ENCODE data around the gene SP1. TPM values are rescaled to one million over a fixed set of nuclear protein-coding genes. Genes with fewer than 3 reads are reported as not detected.
"Not testable (repeated sequence)": the region's sequence is repeated elsewhere in the genome, so short reads cannot be mapped to it uniquely, and the experiment has no call there.

The SP1 gene
- total RNA-seq, 1 donor from 2014 or later: 71.0 TPM

DNA sequence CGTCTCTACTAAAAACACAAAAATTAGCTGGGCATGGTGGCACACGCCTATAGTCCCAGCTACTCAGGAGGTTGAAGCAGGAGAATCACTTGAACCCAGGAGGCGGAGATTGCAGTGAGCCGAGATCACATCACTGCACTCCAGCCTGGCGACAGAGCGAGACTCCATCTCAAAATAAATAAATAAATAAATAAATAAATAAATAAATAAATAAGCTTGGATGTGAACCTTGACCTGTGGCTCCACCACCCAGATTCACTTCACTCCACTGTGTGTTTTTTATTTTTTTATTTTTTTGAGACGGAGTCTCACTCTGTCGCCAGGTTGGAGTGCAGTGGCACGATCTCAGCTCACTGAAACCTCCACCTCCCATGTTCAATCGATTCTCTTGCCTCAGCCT is 18.3 kb upstream of the SP1 start:
- not testable (repeated sequence) for ATAC-seq

DNA sequence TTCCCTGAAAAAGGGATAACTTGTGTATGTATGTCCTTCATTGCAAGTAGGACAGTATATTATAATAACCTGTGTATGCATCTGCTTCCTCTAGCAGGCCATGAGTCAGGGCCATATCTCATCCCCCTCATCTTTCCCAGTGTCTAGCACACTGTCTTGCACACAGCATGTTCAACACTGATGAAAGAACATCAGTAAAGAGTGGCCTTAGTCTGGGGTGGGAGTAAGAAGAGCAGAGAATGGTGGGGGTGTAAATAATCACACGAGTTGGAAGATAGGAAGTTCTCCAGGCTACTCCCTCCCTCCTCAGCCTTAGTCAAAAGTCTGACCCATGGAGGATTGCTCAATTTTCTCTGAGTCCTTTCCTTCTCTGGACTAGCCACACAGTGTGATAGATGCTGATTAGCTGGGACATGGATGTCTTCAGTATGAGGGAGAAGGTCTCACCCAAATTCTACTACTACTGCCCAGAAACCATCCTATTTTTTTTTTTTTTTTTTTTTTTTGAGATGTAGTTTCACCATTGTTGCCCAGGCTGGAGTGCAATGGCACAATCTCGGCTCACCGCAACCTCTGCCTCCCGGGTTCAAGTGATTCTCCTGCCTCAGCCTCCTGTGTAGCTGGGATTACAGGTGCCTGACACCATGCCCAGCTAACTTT is 14.6 kb upstream of the SP1 start:
- ATAC-seq: peak; percentile 64

DNA sequence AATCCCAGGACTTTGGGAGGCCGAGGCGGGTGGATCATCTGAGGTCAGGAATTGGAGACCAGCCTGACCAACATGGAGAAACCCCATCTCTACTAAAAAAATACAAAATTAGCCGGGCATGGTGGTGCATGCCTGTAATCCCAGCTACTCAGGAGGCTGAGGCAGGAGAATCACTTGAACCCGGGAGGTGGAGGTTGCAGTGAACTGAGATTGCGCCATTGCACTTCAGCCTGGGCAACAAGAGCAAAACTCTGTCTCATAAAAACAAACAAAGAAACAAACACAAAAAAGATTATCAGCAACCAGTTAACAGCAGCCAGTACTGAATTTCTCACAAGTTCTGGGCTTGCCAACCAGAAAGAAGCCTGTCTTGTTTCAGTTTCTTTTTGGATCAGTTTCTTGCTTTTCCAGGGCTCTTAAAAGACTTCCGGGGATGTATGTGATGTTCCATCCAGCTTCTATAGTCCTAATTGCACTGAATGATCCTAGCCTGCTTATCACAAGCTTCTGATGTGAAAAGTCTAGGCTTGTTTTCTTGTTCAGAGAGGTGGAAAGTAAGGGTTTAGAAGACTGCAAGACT is 6.3 kb upstream of the SP1 start:
- ATAC-seq: not testable (repeated sequence)

DNA sequence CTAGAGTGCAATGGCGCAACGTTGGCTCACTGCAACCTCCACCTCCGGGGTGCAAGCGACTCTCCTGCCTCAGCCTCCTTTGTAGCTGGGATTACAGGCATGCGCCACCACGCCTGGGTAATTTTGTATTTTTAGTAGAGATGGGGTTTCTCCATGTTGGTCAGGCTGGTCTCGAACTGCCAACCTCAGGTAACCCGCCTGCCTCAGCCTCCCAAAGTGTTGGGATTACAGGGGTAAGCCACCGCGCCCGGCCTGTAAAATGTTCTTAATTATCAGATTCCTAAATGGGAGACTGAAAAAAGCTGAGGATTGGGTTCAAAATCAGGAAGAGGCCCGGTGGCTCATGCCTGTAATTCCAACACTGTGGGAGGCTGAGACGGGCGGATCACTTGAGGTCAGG is 5.7 kb upstream of the SP1 start:
- ATAC-seq: not testable (repeated sequence)

DNA sequence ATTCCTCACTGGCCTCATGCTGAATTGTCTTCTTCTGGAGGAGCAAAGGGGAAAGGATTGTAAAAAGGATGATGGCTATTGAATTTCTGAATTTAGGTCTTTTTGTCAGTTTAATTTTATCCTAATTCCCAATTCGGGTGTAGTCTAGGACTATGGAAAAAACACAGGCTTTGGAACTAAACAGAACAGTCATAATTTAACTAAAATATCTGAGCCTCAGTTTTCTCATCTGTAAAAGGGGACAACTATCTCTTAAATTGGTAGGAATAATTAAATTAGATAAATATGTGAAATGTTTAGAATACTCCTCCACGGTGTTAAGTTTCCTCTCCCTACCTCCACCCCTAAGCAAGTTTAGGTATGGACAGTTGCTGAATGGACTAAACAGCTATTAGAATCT is 3.2 kb upstream of the SP1 start:
- no peak for ATAC-seq

DNA sequence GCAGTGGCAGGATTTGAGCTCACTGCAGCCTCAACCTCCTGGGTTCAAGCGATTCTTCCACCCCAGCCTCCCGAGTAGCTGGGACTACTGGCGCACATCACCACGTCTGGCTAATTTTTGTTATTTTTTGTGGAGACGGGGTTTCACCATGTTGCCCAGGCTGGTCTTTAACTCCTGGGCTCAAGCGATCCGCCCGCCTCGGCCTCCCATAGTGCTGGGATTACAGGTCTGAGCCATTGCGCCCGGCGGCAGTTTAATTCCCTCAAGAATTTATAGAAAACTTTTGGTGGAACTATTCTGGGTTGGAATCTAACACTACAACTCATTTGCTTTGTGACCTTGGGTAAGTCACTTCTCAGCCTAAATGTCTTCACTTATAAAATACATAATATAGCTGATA is 1.8 kb upstream of the SP1 start:
- ATAC-seq: no peak

DNA sequence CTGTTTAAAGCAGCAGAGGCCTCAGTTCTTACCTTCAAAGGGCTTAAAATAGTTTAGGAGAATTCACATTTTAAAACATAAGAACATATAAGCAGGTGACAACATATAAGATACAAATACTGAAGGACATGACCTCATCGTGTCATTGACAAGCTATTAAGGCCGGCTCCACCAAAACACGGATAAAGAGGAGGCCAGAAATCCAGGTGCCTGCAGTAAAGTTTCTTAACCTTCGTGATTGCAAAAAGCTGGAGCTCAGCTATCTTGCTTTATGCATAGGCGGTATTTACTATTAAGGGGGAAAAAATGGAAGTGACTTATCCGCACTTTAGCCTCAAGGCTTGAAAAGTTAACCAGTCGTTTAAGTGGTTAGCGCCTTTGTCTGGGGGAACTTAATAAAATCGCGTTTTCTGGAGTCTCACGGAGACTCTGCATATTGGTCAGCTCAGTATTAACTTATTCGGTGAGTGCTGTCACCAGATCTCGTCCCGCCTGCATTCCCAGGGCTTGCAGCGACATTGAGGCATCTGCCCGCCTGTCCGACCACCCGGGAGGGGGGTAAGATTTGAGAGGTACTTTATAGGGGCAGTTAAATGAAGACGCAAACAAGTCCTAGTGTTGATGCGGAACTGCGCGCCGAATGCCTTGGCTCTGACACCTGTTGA is 1.1 kb upstream of the SP1 start:
- no peak for ATAC-seq

DNA sequence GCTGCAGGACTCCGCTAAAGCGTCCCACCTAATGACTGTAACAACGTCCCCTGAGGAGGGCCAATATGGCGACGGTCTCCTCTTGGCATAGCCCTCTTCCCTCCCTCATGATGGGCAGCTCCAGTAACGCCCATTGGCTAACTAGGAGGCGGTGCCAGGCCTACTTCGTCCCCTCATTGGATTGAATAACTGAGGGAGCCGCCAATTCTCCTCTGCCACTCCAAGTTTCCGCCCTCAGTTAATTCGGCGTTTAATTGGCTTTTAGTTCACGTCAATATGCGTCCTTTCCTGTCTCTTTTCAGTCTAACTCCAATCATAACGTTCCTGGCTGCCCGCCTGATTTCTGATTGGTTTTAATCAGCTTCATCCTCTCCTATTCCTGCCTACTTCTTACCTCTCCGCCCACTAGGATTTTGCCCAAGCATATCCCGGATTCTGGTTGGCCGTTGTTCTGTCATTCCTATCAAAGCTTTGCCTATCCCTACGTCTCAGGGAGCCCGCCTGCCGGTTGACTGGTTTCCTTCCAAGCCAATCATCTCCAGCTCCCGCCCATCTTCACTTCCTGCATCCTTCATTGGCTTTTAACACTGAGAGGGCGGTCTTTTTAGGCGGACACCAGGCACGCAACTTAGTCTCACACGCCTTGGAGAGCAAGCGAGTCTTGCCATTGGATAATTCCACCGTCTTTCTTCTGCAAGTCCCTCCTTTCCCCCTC is 430 bp upstream of the SP1 start:
- ATAC-seq: peak; percentile 74

DNA sequence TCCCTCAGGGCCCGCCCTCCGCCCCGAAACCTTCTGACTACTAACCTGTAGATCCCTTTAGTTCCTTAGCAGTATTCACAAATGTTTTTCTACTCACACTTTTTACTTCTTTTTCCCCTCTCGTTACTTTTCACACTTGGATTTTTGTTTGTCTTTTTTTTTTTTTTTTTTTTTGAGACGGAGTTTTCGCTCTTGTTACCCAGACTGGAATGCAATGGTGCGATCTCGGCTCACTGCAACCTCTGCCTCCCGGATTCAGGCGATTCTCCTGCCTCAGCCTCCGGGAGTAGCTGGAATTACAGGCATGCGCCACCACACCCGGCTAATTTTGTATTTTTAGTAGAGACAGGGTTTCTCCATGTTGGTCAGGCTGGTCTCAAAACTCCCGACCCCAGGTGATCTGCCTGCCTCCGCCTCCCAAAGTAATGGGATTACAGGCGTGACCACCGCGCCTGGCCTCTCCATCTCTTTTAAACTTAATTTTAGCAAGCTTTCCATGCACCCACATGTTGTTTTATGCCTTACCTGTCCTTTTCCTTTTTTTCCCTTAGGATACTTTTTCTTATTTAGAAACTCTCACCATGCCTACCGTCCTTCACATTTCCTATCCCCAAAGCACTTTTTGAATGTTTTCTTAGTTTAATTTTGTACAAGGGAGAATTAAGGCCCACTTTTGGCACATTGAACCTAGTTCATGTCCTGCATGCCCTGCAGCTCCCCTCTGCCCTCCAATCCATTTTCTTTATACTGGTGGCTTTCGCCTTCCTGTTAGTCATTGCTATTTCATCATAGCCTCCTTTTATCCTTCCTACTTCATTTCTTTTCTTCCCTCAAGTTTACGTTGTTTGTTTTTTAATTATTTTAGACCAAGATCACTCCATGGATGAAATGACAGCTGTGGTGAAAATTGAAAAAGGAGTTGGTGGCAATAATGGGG is 1.1 kb downstream of the SP1 start:
- no peak for ATAC-seq

DNA sequence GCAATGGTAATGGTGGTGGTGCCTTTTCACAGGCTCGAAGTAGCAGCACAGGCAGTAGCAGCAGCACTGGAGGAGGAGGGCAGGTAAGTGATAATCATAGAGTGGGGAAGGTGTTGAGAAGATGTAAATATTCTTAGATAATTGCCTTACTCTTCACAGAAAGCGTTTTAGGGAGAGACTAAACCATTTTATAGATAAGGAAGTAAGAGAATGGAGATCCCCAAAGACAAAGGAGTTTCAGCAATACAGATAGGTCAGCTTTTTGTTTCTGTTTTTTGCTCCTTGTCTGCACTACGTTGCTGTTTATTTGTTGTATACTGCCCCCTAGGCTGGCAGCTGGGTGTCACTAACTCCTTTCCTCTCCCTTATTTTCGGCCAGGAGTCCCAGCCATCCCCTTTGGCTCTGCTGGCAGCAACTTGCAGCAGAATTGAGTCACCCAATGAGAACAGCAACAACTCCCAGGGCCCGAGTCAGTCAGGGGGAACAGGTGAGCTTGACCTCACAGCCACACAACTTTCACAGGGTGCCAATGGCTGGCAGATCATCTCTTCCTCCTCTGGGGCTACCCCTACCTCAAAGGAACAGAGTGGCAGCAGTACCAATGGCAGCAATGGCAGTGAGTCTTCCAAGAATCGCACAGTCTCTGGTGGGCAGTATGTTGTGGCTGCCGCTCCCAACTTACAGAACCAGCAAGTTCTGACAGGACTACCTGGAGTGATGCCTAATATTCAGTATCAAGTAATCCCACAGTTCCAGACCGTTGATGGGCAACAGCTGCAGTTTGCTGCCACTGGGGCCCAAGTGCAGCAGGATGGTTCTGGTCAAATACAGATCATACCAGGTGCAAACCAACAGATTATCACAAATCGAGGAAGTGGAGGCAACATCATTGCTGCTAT is 2.0 kb downstream of the SP1 start:
- peak; percentile 8 for ATAC-seq

DNA sequence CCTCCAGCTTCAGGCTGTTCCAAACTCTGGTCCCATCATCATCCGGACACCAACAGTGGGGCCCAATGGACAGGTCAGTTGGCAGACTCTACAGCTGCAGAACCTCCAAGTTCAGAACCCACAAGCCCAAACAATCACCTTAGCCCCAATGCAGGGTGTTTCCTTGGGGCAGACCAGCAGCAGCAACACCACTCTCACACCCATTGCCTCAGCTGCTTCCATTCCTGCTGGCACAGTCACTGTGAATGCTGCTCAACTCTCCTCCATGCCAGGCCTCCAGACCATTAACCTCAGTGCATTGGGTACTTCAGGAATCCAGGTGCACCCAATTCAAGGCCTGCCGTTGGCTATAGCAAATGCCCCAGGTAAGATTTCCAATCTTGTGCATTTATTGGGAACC is 3.3 kb downstream of the SP1 start:
- no peak for ATAC-seq

DNA sequence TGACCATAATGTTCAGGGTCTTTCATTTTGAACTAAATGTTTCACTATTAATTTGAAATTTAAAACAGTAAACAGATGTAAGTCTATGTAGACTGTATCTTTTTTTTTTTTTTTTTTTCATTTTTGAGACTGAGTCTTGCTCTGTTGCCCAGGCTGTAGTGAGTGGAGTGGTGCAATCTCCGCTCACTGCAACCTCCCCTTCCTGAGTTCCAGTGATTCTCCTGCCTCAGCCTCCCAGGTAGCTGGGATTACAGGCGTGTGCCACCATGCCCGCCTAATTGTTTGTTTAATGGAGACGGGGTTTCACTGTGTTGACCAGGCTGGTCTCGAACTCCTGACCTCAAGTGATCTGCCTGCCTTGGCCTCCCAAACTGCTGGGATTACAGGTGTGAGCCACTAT is 6.4 kb downstream of the SP1 start:
- not testable (repeated sequence) for ATAC-seq

DNA sequence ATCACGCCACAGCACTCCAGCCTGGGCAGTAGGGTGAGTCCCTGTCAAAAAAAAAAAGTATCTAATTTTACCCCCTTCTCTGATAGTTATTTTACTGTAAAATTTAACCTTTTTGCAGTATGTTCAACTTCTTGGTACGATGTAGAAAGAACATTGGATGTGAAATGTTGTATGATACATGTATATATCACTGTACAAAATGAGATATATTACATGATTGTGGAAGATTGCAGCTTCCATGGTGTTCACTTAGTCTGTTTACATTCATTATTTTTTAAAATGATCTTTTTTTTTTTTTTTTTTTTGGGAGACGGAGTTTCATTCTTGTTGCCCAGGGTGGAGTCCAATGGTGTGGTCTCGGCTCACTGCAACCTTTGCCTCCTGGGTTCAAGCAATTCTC is 9.0 kb downstream of the SP1 start:
- no peak for ATAC-seq

DNA sequence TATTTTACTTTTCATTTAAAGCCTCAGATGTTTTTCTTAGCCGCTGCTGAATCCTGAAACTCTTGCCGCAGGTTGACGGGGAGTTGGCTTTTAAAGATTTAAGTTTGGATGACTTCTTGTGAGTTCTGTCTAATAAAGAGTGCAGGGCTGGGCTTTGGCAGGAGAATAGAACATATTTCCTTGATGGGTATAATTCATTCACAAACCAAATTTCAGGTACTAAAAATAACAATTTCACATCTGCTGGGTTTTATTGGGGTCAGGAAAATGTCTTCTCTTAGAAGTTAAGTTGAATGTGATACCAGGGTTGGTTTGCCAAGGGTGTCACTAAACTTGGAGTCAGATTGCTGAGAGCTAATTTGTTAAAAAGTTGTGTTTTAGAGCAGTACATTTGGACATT is 9.7 kb downstream of the SP1 start:
- ATAC-seq: no peak

DNA sequence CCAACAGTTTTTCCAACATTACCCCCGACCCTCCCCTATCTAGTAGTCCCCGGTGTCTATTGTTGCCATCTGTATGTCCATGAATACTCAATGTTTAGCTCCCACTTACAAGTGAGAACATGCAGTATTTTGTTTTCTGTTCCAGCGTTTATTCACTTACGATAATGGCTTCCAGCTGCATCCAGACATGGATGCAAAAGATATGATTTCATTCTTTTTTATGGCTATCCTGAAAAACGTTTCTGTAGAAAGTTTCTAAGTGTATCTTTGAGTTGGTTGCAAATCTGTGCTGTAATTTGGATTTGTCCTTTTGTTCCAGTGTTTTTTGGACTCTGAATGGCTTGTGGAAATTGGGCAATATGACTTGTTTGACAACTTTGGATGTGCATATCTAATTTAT is 11.7 kb downstream of the SP1 start:
- peak; percentile 41 for ATAC-seq

DNA sequence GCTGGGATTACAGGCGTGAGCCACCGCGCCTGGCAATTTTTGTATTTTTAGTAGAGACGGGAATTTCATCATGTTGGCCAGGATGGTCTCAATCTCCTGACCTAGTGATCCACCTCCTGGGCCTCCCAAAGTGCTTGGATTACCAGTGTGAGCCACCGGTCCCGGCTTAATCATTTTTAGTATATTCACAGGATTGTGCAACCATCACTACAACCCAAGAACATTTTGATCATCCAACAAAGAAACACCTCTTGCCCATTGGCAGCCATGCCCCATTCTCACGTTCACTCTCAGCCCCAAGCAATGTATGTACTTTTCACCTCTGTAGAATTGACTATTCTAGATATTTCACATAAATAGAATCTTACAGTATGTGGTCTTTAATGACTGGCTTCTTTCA is 19.9 kb downstream of the SP1 start:
- no peak for ATAC-seq

DNA sequence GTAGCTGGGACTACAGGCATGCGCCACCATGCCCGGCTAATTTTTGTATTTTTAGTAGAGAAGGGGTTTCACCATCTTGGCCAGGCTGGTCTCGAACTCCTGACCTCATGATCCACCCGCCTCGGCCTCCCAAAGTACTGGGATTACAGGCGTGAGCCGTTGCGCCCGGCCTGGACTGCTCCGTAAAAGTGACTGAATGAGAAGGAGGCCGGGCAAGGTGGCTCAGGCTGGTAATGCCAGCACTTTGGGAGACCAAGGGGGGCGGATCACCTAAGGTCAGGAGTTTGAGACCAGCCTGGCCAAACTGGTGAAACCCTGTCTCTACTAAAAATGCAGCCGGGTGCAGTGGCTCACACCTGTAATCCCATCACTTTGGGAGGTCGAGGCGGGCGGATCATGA is 22.4 kb downstream of the SP1 start:
- not testable (repeated sequence) for ATAC-seq

DNA sequence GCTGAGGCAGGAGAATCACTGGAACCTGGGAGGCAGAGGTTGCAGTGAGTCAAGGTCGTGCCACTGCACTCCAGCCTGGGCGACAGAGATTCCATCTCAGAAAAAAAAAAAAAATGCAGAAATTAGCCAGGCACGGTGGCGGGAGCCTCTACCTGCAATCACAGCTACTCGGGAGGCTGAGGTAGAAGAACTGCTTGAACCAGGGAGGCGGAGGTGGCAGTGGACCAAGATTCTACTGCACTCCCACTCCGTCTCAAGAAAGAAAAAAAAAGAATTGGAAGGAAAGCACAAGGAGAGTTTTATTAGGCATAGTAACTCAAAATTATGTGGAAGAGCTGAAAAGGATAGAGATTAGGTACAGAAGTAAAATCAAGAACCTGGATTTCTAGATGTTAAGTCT is 22.9 kb downstream of the SP1 start:
- ATAC-seq: no peak

DNA sequence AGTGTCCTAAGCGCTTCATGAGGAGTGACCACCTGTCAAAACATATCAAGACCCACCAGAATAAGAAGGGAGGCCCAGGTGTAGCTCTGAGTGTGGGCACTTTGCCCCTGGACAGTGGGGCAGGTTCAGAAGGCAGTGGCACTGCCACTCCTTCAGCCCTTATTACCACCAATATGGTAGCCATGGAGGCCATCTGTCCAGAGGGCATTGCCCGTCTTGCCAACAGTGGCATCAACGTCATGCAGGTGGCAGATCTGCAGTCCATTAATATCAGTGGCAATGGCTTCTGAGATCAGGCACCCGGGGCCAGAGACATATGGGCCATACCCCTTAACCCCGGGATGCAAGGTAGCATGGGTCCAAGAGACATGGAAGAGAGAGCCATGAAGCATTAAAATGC is 31.0 kb downstream of the SP1 start:
- no peak for ATAC-seq

DNA sequence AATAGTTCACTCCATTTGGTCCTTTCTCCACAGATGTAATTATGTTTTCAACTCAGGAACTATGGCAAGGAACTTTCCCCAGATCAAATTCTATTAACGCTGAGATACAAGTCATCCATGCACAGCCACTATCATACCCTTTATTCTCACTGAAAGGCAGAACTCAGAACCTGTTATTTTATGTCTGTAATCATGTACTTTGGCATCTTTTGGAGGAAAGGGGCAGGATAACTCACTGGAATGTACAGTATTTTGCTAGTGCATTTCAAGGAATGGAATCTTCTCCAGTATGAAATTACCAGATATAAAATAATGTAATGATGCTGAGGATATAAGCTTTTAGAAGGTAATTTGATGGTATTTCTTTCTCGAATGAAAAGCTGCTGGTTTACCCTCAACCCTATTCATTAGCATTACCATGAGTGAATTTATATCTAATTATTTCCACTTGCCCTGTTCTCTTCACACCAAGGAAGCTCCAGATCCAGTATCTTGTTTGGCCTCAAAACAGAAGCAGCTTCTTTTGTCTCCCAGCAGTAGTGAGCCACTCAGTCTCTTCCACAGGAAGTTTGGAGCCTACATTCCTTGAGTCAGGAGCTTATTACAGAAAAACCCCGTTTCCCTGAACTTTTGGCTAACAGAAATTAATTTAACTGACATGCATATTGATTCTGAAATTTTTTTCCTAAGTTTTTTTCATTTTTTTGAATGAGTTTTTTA is 33.7 kb downstream of the SP1 start:
- no peak for ATAC-seq
